ENCODE data around the gene PRLR.
"Not testable (repeated sequence)": the region's sequence is repeated elsewhere in the genome, so short reads cannot be mapped to it uniquely, and the experiment has no call there.

DNA sequence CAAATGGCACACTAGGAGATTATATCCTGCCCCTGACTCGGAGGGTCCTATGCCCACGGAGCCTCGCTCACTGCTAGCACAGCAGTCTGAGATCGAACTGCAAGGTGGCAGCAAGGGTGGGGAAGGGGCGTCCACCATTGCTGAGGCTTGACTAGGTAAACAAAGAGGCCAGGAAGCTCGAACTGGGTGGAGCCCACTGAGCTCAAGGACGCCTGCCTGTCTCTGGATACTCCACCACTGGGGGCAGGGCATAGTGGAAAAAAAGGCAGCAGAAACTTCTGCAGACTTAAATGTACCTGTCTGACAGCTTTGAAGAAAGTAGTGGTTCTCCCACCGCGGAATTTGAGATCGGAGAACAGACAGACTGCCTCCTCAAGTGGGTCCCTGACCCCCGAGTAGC lies 125.7 kb downstream of the PRLR start:
- TF ChIP-seq POLR2AphosphoS5 (IDR thresholded peaks at IDR 0.05; ENCODE audit: borderline replicate concordance, low read depth, low read length); EZH2 (IDR thresholded peaks at IDR 0.05); FOXP2 (optimal IDR thresholded peaks at IDR 0.05; ENCODE audit: control extremely low read depth, extremely low read length, insufficient read depth): not testable (repeated sequence)

Measured in SK-N-MC (cell line).